SU-DHL-6 (cell line): Measurements from ENCODE around the gene SMKR1.

Experiments
- H2AFZ ChIP-seq: fragments of 200-600 bp; sonication (generic); 2 replicates; pipeline ENCODE4 v1.6.1; 2014; ENCODE audit warnings: low read depth, mild to moderate bottlenecking, moderate library complexity, mixed read lengths, antibody characterized with exemption, low read length; ENCODE audit not compliant: severe bottlenecking
- H3F3A ChIP-seq: fragments of 200-600 bp; shearing (Covaris generic); 2 replicates; pipeline ENCODE4 v1.6.0; 2016; ENCODE audit warnings: antibody characterized with exemption, mild to moderate bottlenecking; ENCODE audit not compliant: insufficient read depth
- H3K27ac ChIP-seq: fragments of 200-600 bp; sonication (generic); 2 replicates; pipeline ENCODE4 v1.5.1; 2016; ENCODE audit warnings: low read depth, mild to moderate bottlenecking, low read length, moderate library complexity, mixed read lengths
- H3K27me3 ChIP-seq: fragments of 200-600 bp; sonication (generic), shearing (Covaris generic); 2 replicates; pipeline ENCODE4 v1.6.0; 2014; ENCODE audit warnings: mild to moderate bottlenecking, low read length
- H3K36me3 ChIP-seq: fragments of 200-600 bp; sonication (generic); 2 replicates; pipeline ENCODE4 v1.6.1; 2014; ENCODE audit warnings: mild to moderate bottlenecking, low read length, mixed read lengths
- H3K4me2 ChIP-seq: fragments of 300-600, 200-600 bp; shearing (Covaris generic), sonication (generic); 2 replicates; pipeline ENCODE4 v1.6.0; 2014; ENCODE audit warnings: low read length, low read depth, mild to moderate bottlenecking; ENCODE audit not compliant: poor library complexity, severe bottlenecking
- H3K4me3 ChIP-seq: fragments of 200-600 bp; sonication (generic); 2 replicates; pipeline ENCODE4 v1.5.1; 2014; ENCODE audit warnings: antibody characterized with exemption, low read length, mild to moderate bottlenecking, mixed read lengths; ENCODE audit not compliant: insufficient read depth, poor library complexity, severe bottlenecking
- H3K79me2 ChIP-seq: fragments of 200-600 bp; sonication (generic); 2 replicates; pipeline ENCODE4 v1.6.1; 2014; ENCODE audit warnings: mild to moderate bottlenecking, low read length, moderate library complexity; ENCODE audit not compliant: insufficient read depth
- H3K9ac ChIP-seq: fragments of 200-600 bp; sonication (generic); 2 replicates; pipeline ENCODE4 v1.7.0; 2014; ENCODE audit warnings: mild to moderate bottlenecking, low read length
- H3K9me2 ChIP-seq: fragments of 200-600 bp; sonication (generic); replicated peaks from 2 replicates; pipeline ENCODE4 v1.6.1; 2014; ENCODE audit warnings: low read length; ENCODE audit not compliant: insufficient read depth
- H3K9me3 ChIP-seq: fragments of 200-600 bp; sonication (generic); 2 replicates; pipeline ENCODE4 v1.6.1; 2014; ENCODE audit warnings: low read length, mixed read lengths; ENCODE audit not compliant: insufficient read depth
- H4K20me1 ChIP-seq: fragments of 200-600 bp; sonication (generic); 2 replicates; pipeline ENCODE4 v1.6.1; 2014; ENCODE audit warnings: low read depth, mild to moderate bottlenecking, antibody characterized with exemption, low read length, moderate library complexity, mixed read lengths
- EZH2phosphoT487 ChIP-seq: fragments of 200-600 bp; sonication (generic), shearing (Covaris generic); conservative IDR thresholded peaks from 2 replicates; pipeline ENCODE4 v1.6.1; 2018; ENCODE audit warnings: mild to moderate bottlenecking, antibody characterized with exemption, low read length, moderate library complexity, mixed read lengths
- TF ChIP-seq, protein P1 (sequence below): fragments of 200-600 bp; sonication (generic); IDR thresholded peaks from one replicate; pipeline ENCODE4 v1.5.1; 2017; ENCODE audit warnings: antibody characterized with exemption, mild to moderate bottlenecking, low read length, moderate library complexity; ENCODE audit not compliant: insufficient read depth, poor library complexity, severe bottlenecking

Gene SMKR1

DNA sequence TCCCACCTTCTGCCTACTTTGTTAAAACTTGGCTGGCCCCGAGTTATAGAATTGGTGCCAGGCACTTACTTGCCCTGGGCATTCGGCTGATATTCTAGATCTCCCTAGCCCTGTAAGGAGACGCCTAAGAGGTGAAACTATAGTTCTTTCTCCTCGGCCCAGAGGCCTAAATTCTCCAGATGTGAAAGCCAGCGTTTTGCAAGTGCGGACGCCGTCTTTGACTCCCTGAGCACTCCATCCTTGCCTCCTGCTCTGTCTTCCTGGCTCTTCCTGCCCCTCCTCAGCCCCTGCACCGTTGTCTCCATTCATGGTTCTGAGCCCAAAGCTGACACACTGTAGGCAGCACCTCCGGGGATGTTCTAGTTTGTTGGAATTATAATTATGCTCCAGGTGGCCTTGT is 11.2 kb downstream of the SMKR1 start:
- H4K20me1 ChIP-seq: no peaks in the 10 kb centered on the region
- no peaks in the 10 kb centered on the region for H3K9me2 ChIP-seq
- no peaks in the 10 kb centered on the region for H3F3A ChIP-seq
- H3K4me2 ChIP-seq: no peak overlapping the region
- H3K9ac ChIP-seq: no peak overlapping the region
- TF ChIP-seq, protein P1, sequence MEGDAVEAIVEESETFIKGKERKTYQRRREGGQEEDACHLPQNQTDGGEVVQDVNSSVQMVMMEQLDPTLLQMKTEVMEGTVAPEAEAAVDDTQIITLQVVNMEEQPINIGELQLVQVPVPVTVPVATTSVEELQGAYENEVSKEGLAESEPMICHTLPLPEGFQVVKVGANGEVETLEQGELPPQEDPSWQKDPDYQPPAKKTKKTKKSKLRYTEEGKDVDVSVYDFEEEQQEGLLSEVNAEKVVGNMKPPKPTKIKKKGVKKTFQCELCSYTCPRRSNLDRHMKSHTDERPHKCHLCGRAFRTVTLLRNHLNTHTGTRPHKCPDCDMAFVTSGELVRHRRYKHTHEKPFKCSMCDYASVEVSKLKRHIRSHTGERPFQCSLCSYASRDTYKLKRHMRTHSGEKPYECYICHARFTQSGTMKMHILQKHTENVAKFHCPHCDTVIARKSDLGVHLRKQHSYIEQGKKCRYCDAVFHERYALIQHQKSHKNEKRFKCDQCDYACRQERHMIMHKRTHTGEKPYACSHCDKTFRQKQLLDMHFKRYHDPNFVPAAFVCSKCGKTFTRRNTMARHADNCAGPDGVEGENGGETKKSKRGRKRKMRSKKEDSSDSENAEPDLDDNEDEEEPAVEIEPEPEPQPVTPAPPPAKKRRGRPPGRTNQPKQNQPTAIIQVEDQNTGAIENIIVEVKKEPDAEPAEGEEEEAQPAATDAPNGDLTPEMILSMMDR: no peak
- TF ChIP-seq EZH2phosphoT487: no peak
- no peak overlapping the region for H2AFZ ChIP-seq
- no peaks in the 10 kb centered on the region for H3K79me2 ChIP-seq
- H3K4me3 ChIP-seq: no peak overlapping the region
- H3K9me3 ChIP-seq: no peaks in the 10 kb centered on the region
- no peaks in the 10 kb centered on the region for H3K27me3 ChIP-seq
- H3K27ac ChIP-seq: no peak overlapping the region
- H3K36me3 ChIP-seq: no peaks in the 10 kb centered on the region

DNA sequence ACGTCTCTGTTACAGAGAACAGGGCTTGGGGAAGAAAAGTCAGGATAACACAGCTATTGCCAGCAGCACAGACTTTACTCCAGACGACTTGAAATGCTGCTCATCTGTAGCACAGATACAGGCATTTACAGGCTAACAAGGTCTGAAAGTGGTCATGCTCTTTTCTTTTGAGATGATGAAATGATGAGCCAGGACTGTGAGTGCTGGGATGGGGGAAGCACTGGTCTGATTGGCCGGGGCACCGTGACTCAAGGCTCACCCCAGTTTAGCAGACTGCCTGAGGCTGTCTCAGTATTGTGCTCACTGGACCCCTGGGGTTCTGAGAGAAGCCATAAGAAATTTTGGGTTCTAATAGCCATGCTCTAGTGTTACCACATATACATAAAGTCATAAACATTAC is 12.4 kb downstream of the SMKR1 start:
- no peak overlapping the region for H3K27ac ChIP-seq
- H3K36me3 ChIP-seq: no peaks in the 10 kb centered on the region
- no peak overlapping the region for H3K9ac ChIP-seq
- H3K9me3 ChIP-seq: no peaks in the 10 kb centered on the region
- H3K79me2 ChIP-seq: no peaks in the 10 kb centered on the region
- TF ChIP-seq EZH2phosphoT487: no peak
- TF ChIP-seq, protein P1: no peak
- H2AFZ ChIP-seq: no peak overlapping the region
- no peak overlapping the region for H3K4me3 ChIP-seq
- no peaks in the 10 kb centered on the region for H3F3A ChIP-seq
- no peaks in the 10 kb centered on the region for H4K20me1 ChIP-seq
- H3K27me3 ChIP-seq: no peaks in the 10 kb centered on the region
- no peak overlapping the region for H3K4me2 ChIP-seq
- H3K9me2 ChIP-seq: no peaks in the 10 kb centered on the region

DNA sequence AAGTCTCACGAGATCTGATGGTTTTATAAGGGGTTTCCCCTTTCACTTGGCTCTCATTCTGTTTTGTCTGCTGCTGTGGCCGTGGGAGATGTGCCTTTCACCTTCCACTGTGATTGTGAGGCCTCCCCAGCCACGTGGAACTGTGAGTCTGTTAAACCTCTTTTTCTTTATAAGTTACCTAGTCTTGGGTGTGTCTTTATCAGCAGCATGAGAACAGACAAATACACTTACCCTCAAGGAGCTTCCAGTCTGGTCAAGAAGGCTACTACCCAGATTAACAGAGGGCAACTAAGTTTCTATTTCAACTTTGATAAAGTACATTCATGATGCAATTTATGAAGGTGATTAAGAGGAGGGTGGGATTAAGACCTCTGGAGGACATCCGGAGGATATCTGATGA is 13.1 kb downstream of the SMKR1 start:
- H3K9me3 ChIP-seq: no peaks in the 10 kb centered on the region
- no peaks in the 10 kb centered on the region for H3K79me2 ChIP-seq
- no peak overlapping the region for H3K4me3 ChIP-seq
- H3K27ac ChIP-seq: no peak overlapping the region
- no peaks in the 10 kb centered on the region for H4K20me1 ChIP-seq
- TF ChIP-seq EZH2phosphoT487: no peak
- TF ChIP-seq, protein P1: no peak
- no peak overlapping the region for H3K9ac ChIP-seq
- H3K9me2 ChIP-seq: no peaks in the 10 kb centered on the region
- no peaks in the 10 kb centered on the region for H3K27me3 ChIP-seq
- no peaks in the 10 kb centered on the region for H3K36me3 ChIP-seq
- H3K4me2 ChIP-seq: no peak overlapping the region
- no peaks in the 10 kb centered on the region for H3F3A ChIP-seq
- H2AFZ ChIP-seq: no peak overlapping the region
